Measurements from ENCODE around the gene APBA2.

APBA2 gene

DNA sequence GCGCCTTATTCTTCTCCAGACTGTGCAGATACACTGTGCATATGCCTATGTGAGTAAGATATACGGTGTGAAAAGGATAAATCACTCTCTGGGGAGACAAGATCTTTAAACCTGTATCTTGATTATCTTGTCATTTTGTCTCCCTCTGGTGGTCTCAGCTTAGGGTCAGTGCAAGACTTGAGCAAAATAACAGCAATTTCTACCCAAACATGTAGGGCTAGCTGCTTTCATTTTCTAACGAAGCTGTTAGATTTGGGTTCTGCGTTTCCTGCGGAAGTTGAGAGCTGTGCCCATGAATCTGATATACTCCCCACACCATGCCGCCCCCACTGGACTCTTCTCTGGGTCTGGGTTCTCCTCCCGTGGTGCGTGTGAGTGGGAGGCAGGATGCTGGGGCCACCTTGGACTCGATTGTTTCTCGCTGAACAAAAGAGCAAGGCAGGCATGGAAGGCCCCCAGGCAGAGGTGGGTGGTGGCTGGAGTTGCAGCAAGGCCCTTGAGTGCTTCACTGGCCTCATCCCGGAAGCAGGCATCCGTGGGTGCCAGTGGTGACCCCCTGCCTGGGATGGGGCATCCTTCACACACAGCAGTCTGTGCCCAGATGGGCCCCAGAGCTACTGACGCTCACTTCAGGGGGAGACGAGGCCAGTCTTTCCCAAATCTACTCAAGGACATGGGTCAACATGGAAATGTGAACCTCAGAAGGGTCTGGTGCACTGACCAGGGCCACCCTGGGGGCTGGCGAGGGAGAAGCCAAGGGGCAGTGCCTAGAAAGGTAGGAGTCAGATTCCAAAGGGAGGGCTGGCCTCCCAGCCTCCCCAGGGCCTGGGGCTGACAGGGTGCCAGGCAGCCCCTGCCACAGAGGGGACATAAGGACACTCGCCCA, 204.2 kb downstream of the APBA2 start:
- no peak overlapping the region for H3K27ac Mint-ChIP-seq

DNA sequence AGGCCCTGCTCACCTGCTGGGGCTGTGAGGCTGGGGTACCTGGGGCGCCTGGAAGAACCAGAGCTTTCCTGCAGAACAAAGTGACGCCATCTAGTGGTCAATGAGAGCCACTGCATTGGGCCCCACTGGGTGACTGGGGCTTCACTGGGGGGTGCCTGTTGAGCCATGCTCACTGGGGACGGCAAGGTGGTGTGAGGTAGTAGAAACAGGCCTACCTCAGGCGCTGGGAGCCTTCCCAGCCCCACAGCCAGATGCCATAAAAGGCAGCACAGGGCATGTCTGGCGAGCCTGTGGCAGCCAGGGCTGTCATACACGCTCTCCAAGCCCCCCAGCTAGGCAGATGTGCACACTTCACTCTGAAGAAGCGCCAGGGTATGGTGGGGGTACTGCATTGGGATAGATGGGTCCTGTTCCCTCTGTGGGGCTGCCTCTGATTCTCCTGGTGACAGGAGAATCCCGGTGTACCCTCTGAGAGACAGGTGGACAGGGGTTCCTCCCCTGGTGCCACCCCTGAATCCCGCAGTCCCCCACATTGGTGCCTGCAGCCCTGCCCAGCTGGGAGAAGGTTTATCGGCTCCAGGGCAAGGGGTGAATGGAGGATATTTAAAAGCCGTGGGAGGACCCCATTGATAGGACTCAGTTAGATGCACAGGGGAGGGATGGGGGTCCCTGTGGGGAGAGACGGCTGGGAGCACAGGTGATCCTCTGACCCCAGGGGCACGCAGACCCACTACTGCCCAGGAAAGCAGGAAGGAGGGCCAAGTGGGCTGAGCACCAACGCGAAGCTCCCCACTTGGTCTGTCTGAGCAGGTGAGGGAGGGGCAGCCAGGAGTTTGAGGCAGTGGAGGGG, 205.1 kb downstream of the APBA2 start:
- Mint-ChIP-seq H3K4me3 (no peak overlapping the region), H3K36me3 (no peaks in the 10 kb centered on the region), H3K27ac (no peak overlapping the region), H3K27me3 (no peaks in the 10 kb centered on the region), H3K4me1 (peaks cover 42% of the 10 kb centered on the region), H3K9me3 (no peaks in the 10 kb centered on the region)

More for the DNA sequence above, 204.2 kb downstream of the APBA2 start:
- H3K4me3 Mint-ChIP-seq: peak overlapping the region; percentile 19
- no peaks in the 10 kb centered on the region for H3K27me3 Mint-ChIP-seq
- peaks cover 5% of the 10 kb centered on the region for H3K36me3 Mint-ChIP-seq
- H3K4me1 Mint-ChIP-seq: peaks cover 46% of the 10 kb centered on the region
- H3K9me3 Mint-ChIP-seq: no peaks in the 10 kb centered on the region

DNA sequence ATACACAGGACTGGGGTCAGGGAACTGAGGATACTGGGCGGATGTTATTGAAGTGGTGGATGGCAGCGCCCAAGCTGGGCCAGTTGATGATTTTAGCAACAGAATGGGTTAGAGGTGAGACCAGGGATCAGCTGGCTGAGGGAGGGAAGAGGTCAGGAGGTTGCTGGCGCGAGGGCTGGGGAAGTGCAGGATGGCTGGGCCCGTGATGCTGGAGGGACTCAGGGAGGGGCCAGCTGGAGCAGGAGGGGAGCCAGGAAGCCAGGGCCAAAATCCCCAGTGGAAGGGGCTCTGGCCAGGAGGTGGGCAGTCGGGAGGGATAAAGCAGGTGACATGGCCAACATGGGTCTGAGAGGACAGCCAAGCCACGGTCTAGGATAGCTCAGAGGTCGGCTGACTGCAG, 205.9 kb downstream of the APBA2 start:
- Mint-ChIP-seq H3K4me3 (no peak overlapping the region), H3K4me1 (peaks cover 36% of the 10 kb centered on the region), H3K36me3 (no peaks in the 10 kb centered on the region), H3K27me3 (no peaks in the 10 kb centered on the region), H3K27ac (no peak overlapping the region), H3K9me3 (no peaks in the 10 kb centered on the region)

GRCh38 chr15:29092376-29093064, 206.7 kb downstream of the APBA2 start:
- Mint-ChIP-seq H3K27me3 (no peaks in the 10 kb centered on the region), H3K36me3 (no peaks in the 10 kb centered on the region), H3K4me1 (peaks cover 29% of the 10 kb centered on the region), H3K27ac (no peak overlapping the region), H3K9me3 (no peaks in the 10 kb centered on the region), H3K4me3 (no peak overlapping the region)

DNA sequence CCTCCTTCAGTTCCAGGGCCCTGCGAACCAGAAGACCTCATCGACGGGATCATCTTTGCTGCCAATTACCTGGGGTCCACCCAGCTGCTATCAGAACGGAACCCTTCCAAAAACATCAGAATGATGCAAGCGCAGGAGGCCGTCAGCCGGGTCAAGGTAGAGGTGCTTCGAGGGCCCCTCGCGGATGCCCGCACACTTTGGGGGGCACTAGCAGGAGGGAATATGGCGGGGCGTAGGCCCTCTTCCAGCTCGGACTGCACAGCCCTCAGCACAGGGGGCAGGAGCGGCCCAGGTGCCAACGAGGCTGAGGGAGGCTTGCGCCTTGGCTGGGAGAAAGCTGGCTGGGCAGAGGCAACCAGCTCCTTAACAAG, 207.3 kb downstream of the APBA2 start:
- H3K27me3 Mint-ChIP-seq: no peaks in the 10 kb centered on the region
- no peak overlapping the region for H3K4me3 Mint-ChIP-seq
- H3K9me3 Mint-ChIP-seq: no peaks in the 10 kb centered on the region
- peaks cover 24% of the 10 kb centered on the region for H3K4me1 Mint-ChIP-seq
- no peak overlapping the region for H3K27ac Mint-ChIP-seq
- no peaks in the 10 kb centered on the region for H3K36me3 Mint-ChIP-seq

DNA sequence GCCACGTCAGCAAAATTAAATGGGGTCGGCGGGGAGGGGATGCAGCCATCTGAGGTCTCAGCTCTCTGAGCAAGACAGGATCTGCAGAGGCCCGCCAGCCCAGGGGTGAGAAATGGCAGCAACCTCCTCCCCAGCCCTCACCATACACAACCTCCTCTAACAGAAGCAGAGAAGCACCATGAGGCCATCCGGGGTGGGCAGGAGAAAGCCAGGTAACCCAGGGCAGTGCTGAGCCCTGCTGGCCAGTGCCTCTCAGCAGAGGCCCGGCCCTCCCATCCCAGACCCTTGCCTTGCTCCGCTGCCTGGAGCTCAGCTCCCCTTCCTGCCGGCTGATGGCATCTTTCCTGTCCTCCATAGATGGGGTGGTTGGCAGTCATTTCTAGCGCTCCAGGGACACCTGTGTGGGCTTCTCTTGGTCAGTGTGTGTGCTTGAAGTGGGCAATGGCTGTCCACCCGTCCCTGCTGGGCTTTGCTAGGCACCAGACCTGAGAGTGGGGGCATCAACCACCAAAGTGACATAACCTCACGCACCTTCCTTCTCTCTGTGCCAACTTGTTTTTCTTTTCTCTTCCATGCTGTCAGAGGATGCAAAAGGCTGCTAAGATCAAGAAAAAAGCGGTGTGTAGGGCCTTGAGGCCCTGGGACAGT, 208.0 kb downstream of the APBA2 start:
- H3K4me1 Mint-ChIP-seq: peaks cover 16% of the 10 kb centered on the region
- H3K27ac Mint-ChIP-seq: peak overlapping the region; percentile 7
- no peaks in the 10 kb centered on the region for H3K36me3 Mint-ChIP-seq
- no peaks in the 10 kb centered on the region for H3K27me3 Mint-ChIP-seq
- no peaks in the 10 kb centered on the region for H3K9me3 Mint-ChIP-seq
- H3K4me3 Mint-ChIP-seq: no peak overlapping the region

DNA sequence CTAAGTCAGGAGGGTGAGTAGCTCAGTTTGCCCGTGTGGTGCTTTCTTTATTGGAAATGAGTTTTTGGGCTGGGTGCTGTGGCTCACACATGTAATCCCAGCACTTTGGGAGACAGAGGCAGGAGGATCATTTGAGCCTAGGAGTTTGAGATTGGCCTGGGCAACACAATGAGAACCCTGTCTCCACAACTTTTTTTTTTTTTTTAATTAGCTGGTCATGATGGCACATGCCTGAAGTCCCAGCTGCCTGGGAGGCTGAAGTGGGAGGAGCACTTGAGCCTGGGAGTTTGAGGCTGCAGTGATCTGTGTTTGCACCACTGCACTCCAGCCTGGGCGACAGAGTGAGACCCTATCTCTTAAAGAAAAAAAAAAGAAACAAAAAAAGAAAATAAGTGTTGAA, 208.9 kb downstream of the APBA2 start:
- Mint-ChIP-seq H3K9me3 (no peaks in the 10 kb centered on the region), H3K27ac (peak overlapping the region; percentile 7), H3K36me3 (no peaks in the 10 kb centered on the region), H3K4me1 (peaks cover 9% of the 10 kb centered on the region), H3K27me3 (no peaks in the 10 kb centered on the region), H3K4me3 (no peak overlapping the region)

DNA sequence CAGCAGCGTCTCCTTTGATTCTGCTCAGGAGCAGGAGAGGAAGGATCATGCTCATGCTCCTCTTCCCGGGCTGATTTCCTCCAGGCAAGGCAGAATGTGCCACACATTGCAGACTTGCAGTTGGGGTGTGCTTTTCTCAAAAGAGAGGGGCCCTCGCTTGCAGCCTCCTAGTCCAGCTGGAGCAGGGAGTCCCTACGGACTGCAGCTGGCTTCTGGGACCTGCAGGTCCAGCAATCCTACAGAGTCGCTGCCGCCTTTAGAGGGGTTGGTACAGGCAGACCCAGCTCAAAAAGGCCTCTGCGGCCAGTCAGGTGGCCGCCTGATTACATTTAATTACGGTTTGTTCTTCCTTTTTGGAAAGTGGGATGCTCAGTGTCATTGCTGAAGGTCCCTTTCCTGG, 210.0 kb downstream of the APBA2 start:
- Mint-ChIP-seq H3K27ac (peak overlapping the region; percentile 12), H3K4me1 (peaks cover under 1% of the 10 kb centered on the region), H3K9me3 (no peaks in the 10 kb centered on the region), H3K4me3 (no peak overlapping the region), H3K36me3 (no peaks in the 10 kb centered on the region), H3K27me3 (no peaks in the 10 kb centered on the region)

GRCh38 chr15:29097168-29097567, 211.4 kb downstream of the APBA2 start:
- Mint-ChIP-seq H3K4me3 (no peak overlapping the region), H3K36me3 (no peaks in the 10 kb centered on the region), H3K27ac (no peak overlapping the region)

GRCh38 chr15:29097971-29098370, 212.2 kb downstream of the APBA2 start:
- Mint-ChIP-seq H3K27ac (no peak overlapping the region), H3K9me3 (no peaks in the 10 kb centered on the region), H3K4me3 (no peak overlapping the region), H3K27me3 (no peaks in the 10 kb centered on the region), H3K4me1 (peaks cover 5% of the 10 kb centered on the region), H3K36me3 (no peaks in the 10 kb centered on the region)

More at GRCh38 chr15:29097168-29097567, 211.4 kb downstream of the APBA2 start:
- no peaks in the 10 kb centered on the region for H3K9me3 Mint-ChIP-seq
- H3K27me3 Mint-ChIP-seq: no peaks in the 10 kb centered on the region
- peaks cover 3% of the 10 kb centered on the region for H3K4me1 Mint-ChIP-seq

- Mint-ChIP-seq H3K4me3 (no peak overlapping the region), H3K4me1 (peaks cover 5% of the 10 kb centered on the region), H3K27me3 (no peaks in the 10 kb centered on the region), H3K9me3 (no peaks in the 10 kb centered on the region), H3K36me3 (no peaks in the 10 kb centered on the region), H3K27ac (no peak overlapping the region)
Observed at GRCh38 chr15:29098652-29099051, 212.9 kb downstream of the APBA2 start.

GRCh38 chr15:29099131-29099880, 213.5 kb downstream of the APBA2 start:
- H3K4me1 Mint-ChIP-seq: peaks cover 5% of the 10 kb centered on the region
- no peaks in the 10 kb centered on the region for H3K9me3 Mint-ChIP-seq
- no peaks in the 10 kb centered on the region for H3K27me3 Mint-ChIP-seq
- H3K4me3 Mint-ChIP-seq: no peak overlapping the region
- H3K36me3 Mint-ChIP-seq: peaks cover 2% of the 10 kb centered on the region
- H3K27ac Mint-ChIP-seq: no peak overlapping the region

DNA sequence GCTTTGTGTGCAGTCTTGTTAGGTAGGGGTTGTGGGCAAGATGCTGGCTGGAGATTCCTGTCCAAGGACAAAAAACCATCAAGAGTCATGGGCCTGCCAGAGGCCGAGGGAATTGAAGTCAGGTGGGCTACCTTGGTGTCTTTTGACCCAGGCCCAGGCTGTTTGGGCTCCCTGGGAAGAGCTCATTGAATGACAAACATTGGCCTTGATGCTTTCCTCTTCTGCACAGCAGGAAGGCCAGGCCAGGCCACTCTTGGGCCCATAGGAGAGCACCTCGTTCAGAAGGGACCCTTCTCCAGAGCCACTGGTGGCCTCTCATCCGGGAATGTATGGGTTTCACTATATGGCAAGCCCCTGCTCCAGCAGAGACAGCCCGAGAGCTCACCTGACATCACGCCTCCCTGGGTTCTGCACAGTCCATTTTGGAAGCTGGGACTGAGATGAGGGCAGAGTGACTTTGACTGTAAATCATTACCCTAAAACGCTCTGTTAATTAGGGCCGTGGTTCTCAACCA, 214.8 kb downstream of the APBA2 start:
- Mint-ChIP-seq H3K27me3 (no peaks in the 10 kb centered on the region), H3K4me3 (no peak overlapping the region), H3K4me1 (peaks cover 5% of the 10 kb centered on the region), H3K27ac (no peak overlapping the region), H3K36me3 (peaks cover 2% of the 10 kb centered on the region), H3K9me3 (no peaks in the 10 kb centered on the region)

DNA sequence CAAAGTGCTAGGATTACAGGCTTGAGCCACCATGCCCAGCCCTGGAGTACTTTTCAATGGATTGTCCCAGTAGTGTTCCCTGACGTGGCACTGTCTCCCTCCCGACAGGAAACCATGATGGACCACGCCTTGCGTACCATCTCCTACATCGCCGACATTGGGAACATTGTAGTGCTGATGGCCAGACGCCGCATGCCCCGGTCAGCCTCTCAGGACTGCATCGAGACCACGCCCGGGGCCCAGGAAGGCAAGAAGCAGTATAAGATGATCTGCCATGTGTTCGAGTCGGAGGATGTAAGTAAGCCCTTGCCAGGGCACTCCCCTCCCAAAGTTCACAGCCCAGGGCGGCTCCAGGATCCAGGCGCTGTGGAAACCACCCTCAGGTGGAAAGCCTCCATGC, 215.7 kb downstream of the APBA2 start:
- no peaks in the 10 kb centered on the region for H3K27me3 Mint-ChIP-seq
- no peak overlapping the region for H3K27ac Mint-ChIP-seq
- peaks cover 5% of the 10 kb centered on the region for H3K4me1 Mint-ChIP-seq
- H3K36me3 Mint-ChIP-seq: peaks cover 2% of the 10 kb centered on the region
- H3K9me3 Mint-ChIP-seq: no peaks in the 10 kb centered on the region
- H3K4me3 Mint-ChIP-seq: no peak overlapping the region
